ENCODE measurements around the gene DHRS9. TPM values are rescaled to one million over a fixed set of nuclear protein-coding genes. Genes with fewer than 3 reads are reported as not detected.

The DHRS9 gene
- total and polyA plus RNA-seq, 3 donors from 2014 or later: 2.3 to 16.5 (median 2.4) TPM

DNA sequence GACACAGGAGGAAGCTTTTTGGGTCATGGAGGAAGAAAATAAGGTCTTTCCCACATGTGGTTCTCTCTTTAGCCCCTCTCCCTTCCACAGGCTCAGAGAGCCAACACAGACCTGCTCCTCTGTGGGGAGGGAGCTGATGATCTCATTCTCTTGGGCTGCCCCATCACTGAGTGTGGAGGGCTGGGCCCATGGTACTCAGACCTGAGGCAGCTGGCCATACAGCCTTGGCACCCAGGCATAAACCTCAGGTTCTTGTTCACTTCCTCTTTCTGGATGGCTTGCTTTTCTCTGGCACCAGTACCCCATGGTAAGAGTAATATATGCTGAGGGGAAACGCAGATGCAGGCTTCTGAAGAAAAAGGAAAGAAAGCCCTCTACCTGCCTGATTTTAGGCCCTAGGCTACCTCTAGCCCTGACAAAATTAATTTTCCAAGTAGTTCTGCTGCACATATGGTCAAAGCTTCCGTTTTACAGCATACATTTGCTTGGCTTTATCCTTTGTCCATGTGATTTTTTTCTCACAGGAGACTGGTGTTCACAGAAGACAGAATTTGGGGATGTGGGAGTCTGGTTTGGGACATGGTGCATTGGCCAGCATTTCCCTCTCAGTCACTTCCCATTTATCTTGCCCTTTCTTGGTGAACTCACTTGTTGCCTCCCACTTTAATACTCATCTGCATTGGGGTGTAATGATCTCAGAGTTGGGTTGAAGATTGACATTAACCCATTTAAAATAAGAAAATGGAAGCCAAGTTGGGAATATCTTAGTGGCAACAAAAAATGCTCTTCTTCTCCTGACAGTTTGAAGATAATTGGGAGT lies 11.1 kb downstream of the DHRS9 start:
- Histone ChIP-seq H3K36me3 (ENCODE audit: low read depth, missing control alignments) (no peaks in the 10 kb centered on the region), H3K9me3 (no peaks in the 10 kb centered on the region), H3K4me1 (no peaks in the 10 kb centered on the region), H3K4me3 (no peak overlapping the region), H3K27me3 (no peaks in the 10 kb centered on the region), H3K27ac (no peak overlapping the region)
- DNase-seq: no peak
- TF ChIP-seq, protein P1, sequence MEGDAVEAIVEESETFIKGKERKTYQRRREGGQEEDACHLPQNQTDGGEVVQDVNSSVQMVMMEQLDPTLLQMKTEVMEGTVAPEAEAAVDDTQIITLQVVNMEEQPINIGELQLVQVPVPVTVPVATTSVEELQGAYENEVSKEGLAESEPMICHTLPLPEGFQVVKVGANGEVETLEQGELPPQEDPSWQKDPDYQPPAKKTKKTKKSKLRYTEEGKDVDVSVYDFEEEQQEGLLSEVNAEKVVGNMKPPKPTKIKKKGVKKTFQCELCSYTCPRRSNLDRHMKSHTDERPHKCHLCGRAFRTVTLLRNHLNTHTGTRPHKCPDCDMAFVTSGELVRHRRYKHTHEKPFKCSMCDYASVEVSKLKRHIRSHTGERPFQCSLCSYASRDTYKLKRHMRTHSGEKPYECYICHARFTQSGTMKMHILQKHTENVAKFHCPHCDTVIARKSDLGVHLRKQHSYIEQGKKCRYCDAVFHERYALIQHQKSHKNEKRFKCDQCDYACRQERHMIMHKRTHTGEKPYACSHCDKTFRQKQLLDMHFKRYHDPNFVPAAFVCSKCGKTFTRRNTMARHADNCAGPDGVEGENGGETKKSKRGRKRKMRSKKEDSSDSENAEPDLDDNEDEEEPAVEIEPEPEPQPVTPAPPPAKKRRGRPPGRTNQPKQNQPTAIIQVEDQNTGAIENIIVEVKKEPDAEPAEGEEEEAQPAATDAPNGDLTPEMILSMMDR (IDR thresholded peaks at IDR 0.05): no peak
- TF ChIP-seq POLR2A (IDR thresholded peaks at IDR 0.05): no peak
- intact Hi-C loops (cut with DNase I; ENCODE audit: low total_unique reads): no loop called here
- WGBS, 2 donors: 88 to 93% methylated on average over 2 of the region's 2 CpGs

DNA sequence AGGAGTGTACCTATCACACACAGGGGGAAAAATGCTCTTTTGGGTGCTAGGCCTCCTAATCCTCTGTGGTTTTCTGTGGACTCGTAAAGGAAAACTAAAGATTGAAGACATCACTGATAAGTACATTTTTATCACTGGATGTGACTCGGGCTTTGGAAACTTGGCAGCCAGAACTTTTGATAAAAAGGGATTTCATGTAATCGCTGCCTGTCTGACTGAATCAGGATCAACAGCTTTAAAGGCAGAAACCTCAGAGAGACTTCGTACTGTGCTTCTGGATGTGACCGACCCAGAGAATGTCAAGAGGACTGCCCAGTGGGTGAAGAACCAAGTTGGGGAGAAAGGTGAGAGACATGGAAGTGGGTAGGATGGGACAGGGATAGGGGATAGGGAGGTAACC lies 12.2 kb downstream of the DHRS9 start:
- no peaks in the 10 kb centered on the region for H3K4me1 ChIP-seq
- no peaks in the 10 kb centered on the region for H3K36me3 ChIP-seq (ENCODE audit: low read depth, missing control alignments)
- no peak for DNase-seq
- WGBS, 2 donors: 61 to 68% methylated on average over 5 of the region's 5 CpGs
- TF ChIP-seq POLR2A (IDR thresholded peaks at IDR 0.05): no peak
- TF ChIP-seq, protein P1 (IDR thresholded peaks at IDR 0.05): no peak
- no peaks in the 10 kb centered on the region for H3K9me3 ChIP-seq
- no peaks in the 10 kb centered on the region for H3K27me3 ChIP-seq
- H3K4me3 ChIP-seq: no peak overlapping the region
- no peak overlapping the region for H3K27ac ChIP-seq
- intact Hi-C loops (cut with DNase I; ENCODE audit: low total_unique reads): no loop called here

DNA sequence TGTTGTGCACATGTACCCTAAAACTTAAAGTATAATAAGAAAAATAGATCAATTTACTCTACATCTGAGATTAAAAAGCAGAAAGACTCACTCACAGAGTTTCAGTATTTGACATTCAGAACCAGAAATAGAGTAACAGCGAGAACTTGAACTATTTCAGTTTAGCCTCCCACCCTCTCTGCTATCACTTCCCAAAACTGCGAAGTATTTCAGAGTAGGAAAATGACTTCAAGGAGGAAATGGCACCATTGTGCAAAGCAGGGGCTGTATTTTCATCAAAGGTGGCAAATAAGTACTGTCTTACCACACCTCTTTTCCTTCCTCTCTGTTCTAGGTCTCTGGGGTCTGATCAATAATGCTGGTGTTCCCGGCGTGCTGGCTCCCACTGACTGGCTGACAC lies 13.6 kb downstream of the DHRS9 start:
- no peak for DNase-seq
- intact Hi-C loops (cut with DNase I; ENCODE audit: low total_unique reads): no loop called here
- Histone ChIP-seq H3K27ac (no peak overlapping the region), H3K27me3 (no peaks in the 10 kb centered on the region), H3K36me3 (ENCODE audit: low read depth, missing control alignments) (no peaks in the 10 kb centered on the region), H3K4me3 (no peak overlapping the region), H3K4me1 (no peaks in the 10 kb centered on the region), H3K9me3 (no peaks in the 10 kb centered on the region)
- TF ChIP-seq, protein P1 (IDR thresholded peaks at IDR 0.05): no peak
- TF ChIP-seq POLR2A (IDR thresholded peaks at IDR 0.05): no peak
- WGBS, 2 donors: 72 to 87% methylated on average over 4 of the region's 4 CpGs

DNA sequence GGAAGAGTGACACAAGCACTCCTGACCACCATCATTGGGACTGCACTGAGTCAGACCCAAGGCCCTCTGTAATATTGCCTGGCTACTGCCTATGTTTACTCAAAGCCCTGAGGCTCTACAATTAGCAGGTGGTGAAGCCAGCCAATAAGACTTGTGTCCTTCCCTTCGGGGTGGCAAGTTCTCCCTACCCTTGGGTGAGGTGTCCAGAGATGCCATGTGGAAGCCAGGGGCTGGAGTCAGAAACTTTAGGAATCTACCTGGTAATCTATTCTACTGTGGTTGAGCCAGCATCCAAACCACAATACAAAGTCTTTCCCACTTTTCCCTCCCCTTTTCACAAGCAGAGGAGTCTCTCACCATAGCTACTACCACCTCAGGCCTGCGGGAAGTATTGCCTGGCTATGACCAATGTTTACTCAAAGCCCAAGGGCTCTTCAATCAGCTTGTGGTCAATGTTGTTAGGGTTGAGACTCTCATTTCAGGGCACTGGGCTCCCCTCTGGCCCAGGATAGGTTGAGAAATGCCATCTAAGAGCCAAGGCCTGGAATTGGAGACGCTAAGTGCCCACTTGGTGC lies 17.6 kb downstream of the DHRS9 start:
- H3K27ac ChIP-seq: no peak overlapping the region
- no peaks in the 10 kb centered on the region for H3K36me3 ChIP-seq (ENCODE audit: low read depth, missing control alignments)
- H3K9me3 ChIP-seq: no peaks in the 10 kb centered on the region
- H3K4me1 ChIP-seq: no peaks in the 10 kb centered on the region
- H3K27me3 ChIP-seq: no peaks in the 10 kb centered on the region
- DNase-seq: no peak
- no peak overlapping the region for H3K4me3 ChIP-seq
- 88 to 93% methylated on average over 3 of the region's 3 CpGs for WGBS, 2 donors
- no peak for TF ChIP-seq POLR2A (IDR thresholded peaks at IDR 0.05)
- TF ChIP-seq, protein P1 (IDR thresholded peaks at IDR 0.05): no peak
- intact Hi-C loops (cut with DNase I; ENCODE audit: low total_unique reads): no loop called here

All from testis (tissue), 3 donors.